WERI-Rb-1 (cell line): Measurements from ENCODE around the gene COL18A1.
A peak's percentile ranks its signal among the peaks of the same experiment; 100 is the strongest.

Source experiments
- DNase-seq: peaks from one replicate; pipeline ENCODE4 v3.0.0-alpha.2; 2020
- H3K27ac ChIP-seq: fragments of 250-450 bp; sonication (Bioruptor Pico); 2 replicates; pipeline ENCODE4 v1.5.1; 2020; ENCODE audit warnings: mild to moderate bottlenecking, moderate library complexity
- H3K27me3 ChIP-seq: fragments of 250-450 bp; sonication (Bioruptor Pico); 2 replicates; pipeline ENCODE4 v1.5.1; 2021; ENCODE audit warnings: mild to moderate bottlenecking, low read depth, moderate library complexity; ENCODE audit not compliant: insufficient read depth, severe bottlenecking
- H3K36me3 ChIP-seq: fragments of 250-450 bp; sonication (Bioruptor Pico); 2 replicates; pipeline ENCODE4 v1.5.1; 2020; ENCODE audit warnings: mild to moderate bottlenecking, moderate library complexity
- H3K4me3 ChIP-seq: 2 replicates; pipeline ENCODE4 v1.5.1; 2011; ENCODE audit warnings: low read depth, mild to moderate bottlenecking, control low read depth, low read length
- H3K9me3 ChIP-seq: fragments of 250-450 bp; sonication (Bioruptor Pico); 2 replicates; pipeline ENCODE4 v1.5.1; 2021; ENCODE audit warnings: mild to moderate bottlenecking, moderate library complexity; ENCODE audit not compliant: severe bottlenecking
- TF ChIP-seq, protein P1 (sequence below): IDR thresholded peaks from 2 replicates; pipeline ENCODE4 v1.5.1; 2011; ENCODE audit warnings: low read depth, mild to moderate bottlenecking, control low read depth, inconsistent platforms, low read length

COL18A1 gene

DNA sequence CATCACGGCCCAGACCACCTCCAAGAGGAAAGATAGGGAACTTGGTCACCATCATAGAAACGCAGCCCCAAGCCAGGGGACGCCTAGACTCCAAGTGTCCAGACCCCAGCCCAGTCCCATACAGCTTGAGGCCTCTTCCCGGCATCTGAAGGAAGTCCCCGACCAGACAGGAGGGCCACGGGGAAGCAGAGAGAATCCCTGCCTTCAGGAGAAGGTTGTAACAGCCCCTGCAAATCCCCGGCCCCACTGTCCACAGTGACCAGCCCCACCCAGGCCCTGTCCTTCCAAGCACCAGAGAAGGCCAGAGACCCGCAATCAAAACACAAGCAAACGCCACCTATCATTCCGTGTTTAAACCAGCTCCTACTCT is 135.6 kb downstream of the COL18A1 start:
- Histone ChIP-seq H3K9me3 (no peaks in the 10 kb centered on the region), H3K27me3 (no peaks in the 10 kb centered on the region), H3K36me3 (peaks cover 22% of the 10 kb centered on the region), H3K4me3 (no peak overlapping the region), H3K27ac (no peak overlapping the region)
- TF ChIP-seq, protein P1, sequence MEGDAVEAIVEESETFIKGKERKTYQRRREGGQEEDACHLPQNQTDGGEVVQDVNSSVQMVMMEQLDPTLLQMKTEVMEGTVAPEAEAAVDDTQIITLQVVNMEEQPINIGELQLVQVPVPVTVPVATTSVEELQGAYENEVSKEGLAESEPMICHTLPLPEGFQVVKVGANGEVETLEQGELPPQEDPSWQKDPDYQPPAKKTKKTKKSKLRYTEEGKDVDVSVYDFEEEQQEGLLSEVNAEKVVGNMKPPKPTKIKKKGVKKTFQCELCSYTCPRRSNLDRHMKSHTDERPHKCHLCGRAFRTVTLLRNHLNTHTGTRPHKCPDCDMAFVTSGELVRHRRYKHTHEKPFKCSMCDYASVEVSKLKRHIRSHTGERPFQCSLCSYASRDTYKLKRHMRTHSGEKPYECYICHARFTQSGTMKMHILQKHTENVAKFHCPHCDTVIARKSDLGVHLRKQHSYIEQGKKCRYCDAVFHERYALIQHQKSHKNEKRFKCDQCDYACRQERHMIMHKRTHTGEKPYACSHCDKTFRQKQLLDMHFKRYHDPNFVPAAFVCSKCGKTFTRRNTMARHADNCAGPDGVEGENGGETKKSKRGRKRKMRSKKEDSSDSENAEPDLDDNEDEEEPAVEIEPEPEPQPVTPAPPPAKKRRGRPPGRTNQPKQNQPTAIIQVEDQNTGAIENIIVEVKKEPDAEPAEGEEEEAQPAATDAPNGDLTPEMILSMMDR: no peak
- peak; percentile 5 for DNase-seq

DNA sequence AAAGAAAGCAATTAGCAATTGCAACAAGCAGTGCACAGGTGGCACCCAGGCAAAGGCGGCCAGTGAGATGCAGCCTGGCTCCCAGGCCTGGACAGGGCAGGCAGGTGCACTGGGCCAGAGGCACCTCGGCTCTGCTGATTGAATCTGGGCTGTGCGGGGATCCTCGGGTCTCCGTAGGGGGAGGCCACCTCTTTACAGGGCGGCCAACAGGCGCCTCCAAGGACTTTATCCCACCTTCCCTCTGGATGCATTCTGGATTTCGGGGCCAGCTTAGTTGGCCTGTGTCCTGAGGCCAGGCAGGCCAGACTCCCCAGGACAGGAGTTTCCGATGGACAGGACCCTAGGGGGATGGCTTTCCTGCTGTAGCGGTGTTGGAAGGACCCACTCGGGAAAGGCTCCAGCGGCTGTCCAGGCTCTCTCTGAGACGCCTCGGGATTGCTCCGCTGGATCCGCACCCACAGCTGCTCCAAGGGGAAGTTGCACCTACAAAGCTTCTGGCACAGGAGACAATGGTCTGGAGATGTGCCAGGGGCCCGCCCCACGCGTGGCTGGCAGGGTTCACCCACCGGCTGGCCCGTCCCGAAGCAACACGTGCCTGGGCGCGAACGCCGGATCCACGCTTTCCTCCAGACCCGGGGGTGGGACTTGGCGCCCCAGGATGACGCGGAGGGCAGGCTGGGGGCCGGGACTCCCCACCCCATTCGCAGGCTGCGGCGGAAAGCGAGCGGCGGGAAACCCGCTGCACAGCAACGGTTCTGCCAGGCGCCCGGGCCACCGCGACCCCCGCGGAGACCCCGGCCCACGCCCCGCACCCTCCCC is 136.5 kb downstream of the COL18A1 start:
- H3K27me3 ChIP-seq: no peaks in the 10 kb centered on the region
- TF ChIP-seq, protein P1: no peak
- H3K9me3 ChIP-seq: no peaks in the 10 kb centered on the region
- DNase-seq: peak; percentile 76
- H3K27ac ChIP-seq: peak overlapping the region; percentile 48
- H3K36me3 ChIP-seq: peaks cover 14% of the 10 kb centered on the region
- H3K4me3 ChIP-seq: peak overlapping the region; percentile 62

DNA sequence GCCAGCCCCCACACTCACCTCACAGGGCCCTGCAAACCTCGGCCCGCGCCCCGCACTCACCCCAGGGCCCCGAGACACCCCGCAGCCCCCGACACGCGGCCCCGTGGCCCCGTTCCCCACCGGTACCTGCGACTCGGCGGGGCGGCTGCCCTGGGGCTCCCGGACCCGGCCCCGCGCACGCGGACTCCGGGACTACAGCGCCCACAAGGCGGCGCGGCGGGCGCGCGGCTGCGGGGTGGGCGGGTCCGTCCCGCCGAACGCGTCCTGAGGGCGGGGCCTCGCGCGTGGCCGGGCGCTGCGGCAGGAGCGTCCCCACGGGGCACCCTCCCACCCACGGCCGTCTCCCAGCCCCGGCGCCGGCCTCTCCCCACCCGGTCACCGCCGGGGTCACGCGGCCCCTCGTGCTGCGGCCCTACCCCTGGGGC is 137.3 kb downstream of the COL18A1 start, which contains the start of gene SLC19A1:
TSS of gene SLC19A1 (minus strand) at position 199 of the 425 bp plus-strand sequence. CDS start 4,481 bp downstream, outside the sequence.
- DNase-seq: peak; percentile 67
- TF ChIP-seq, protein P1: peak; percentile 38; the same call in 1 of the 2 replicates
- Histone ChIP-seq H3K27ac (peak within 1 kb of the TSS; percentile 87), H3K27me3 (no peaks in the 10 kb centered on the region), H3K9me3 (no peaks in the 10 kb centered on the region), H3K36me3 (peaks cover 12% of the 10 kb centered on the region), H3K4me3 (peak within 1 kb of the TSS; percentile 62)

DNA sequence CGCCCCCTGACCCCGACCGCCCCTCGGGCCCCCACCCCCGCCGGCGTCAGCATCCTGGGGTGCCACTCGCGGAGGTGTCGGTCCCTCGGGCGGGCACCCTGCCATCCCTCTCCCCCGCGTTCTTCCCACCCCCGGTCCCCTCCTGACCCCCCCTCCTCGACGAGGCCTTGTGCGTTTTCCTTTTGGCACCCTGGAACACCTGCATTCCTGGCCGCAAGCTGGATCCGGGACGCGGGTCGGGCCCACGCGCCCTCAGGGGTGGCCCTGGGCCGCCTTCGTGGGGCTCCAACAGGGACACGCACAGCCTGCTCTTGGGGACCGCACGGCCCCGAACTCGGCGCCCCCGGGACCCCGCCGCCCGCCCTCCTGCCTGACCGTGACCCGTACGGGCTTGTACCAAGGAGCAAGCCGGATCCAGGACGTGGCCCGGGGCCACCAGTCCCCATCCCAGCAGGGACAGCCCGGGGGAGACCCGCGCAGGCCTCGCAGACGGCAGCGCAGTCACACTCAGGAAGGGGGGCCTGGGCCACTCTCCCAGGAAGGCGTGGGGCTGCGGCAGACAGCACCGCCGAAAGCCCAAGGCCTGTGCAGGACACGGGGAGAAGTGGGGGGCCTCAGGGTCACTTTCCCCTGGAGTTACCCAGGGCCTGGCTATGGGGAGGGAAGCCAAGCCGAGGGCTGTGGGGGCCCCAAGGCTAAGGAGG is 137.9 kb downstream of the COL18A1 start:
- Histone ChIP-seq H3K27ac (peak overlapping the region; percentile 87), H3K27me3 (no peaks in the 10 kb centered on the region)
- DNase-seq: no peak

DNA sequence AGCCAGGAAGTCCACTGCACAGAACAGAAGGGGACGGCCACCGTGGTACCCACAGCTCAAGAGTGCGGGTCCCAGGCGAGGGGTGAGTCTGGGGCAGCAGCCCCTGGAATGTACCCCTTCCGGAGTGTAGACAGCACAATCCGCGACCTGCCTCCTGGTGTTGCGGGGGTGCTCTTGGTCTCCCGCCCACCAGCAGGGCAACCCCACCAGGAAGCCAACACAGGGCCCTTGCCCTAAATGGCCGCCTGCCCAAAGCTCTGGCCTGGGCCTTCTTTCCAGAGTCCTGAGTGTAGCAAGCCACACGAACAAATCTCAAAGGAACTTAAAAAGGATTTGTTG is 138.4 kb downstream of the COL18A1 start:
- no peak overlapping the region for H3K4me3 ChIP-seq
- H3K27ac ChIP-seq: no peak overlapping the region
- no peaks in the 10 kb centered on the region for H3K9me3 ChIP-seq

More for the DNA sequence above, 137.9 kb downstream of the COL18A1 start:
- peaks cover 12% of the 10 kb centered on the region for H3K36me3 ChIP-seq
- peak overlapping the region; percentile 62 for H3K4me3 ChIP-seq
- no peaks in the 10 kb centered on the region for H3K9me3 ChIP-seq
- TF ChIP-seq, protein P1: no peak

More for the DNA sequence above, 138.4 kb downstream of the COL18A1 start:
- DNase-seq: no peak
- TF ChIP-seq, protein P1: no peak
- Histone ChIP-seq H3K36me3 (peaks cover 12% of the 10 kb centered on the region), H3K27me3 (no peaks in the 10 kb centered on the region)
